H1 (cell line): ENCODE results near the gene BSG. TPM values are rescaled to one million over a fixed set of nuclear protein-coding genes. Genes with fewer than 3 reads are reported as not detected.

Experiments used
- CTCF ChIA-PET: fragments of 300-600 bp; sonication (Branson Sonifier 250); formaldehyde crosslinking; loops from one replicate; lab custom pipeline; 2021; ENCODE audit not compliant: partially characterized antibody; lab: Charles Lee
- POLR2A ChIA-PET: fragments of 300-600 bp; sonication (Branson Sonifier 250); formaldehyde crosslinking; loops from one replicate; lab custom pipeline; 2021; ENCODE audit warnings: inconsistent platforms; ENCODE audit not compliant: partially characterized antibody; lab: Charles Lee
- DNase-seq, 2 experiments: peaks; one replicate each; pipeline versions ENCODE4 v3.0.0 to v3.0.0-alpha.2; 2010 to 2022; ENCODE audit warnings: low spot score in 2 of 2, low read depth in 1 of 2, mixed read lengths in 1 of 2
- FAIRE-seq: peaks from 2 replicates; lab custom pipeline; 2011; peaks lifted over from hg19 to GRCh38; lab: Jason Lieb, UNC
- H2AFZ ChIP-seq: 2 replicates; pipeline ENCODE4 v1.8.1; 2012; ENCODE audit warnings: low read length, inconsistent platforms
- H2AK5ac ChIP-seq: 2 replicates; pipeline ENCODE4 v1.6.1; 2013; ENCODE audit warnings: low read depth, low read length
- H2BK120ac ChIP-seq: replicated peaks from 2 replicates; pipeline ENCODE3; 2013; ENCODE audit warnings: low read depth, low read length, inconsistent platforms
- H2BK12ac ChIP-seq: 2 replicates; pipeline ENCODE4 v1.6.1; 2013; ENCODE audit warnings: low read depth, low read length
- H2BK15ac ChIP-seq: 2 replicates; pipeline ENCODE4 v1.6.1; 2013; ENCODE audit warnings: low read length
- H2BK20ac ChIP-seq: 2 replicates; pipeline ENCODE4 v1.6.1; 2013; ENCODE audit warnings: low read length
- H2BK5ac ChIP-seq: 2 replicates; pipeline ENCODE4 v1.6.1; 2013; ENCODE audit warnings: low read depth, low read length
- H3K14ac ChIP-seq: 2 replicates; pipeline ENCODE4 v1.6.1; 2013; ENCODE audit warnings: inconsistent platforms; ENCODE audit not compliant: insufficient read length
- H3K18ac ChIP-seq: 2 replicates; pipeline ENCODE4 v1.6.1; 2013; ENCODE audit warnings: low read length; ENCODE audit errors: extremely low read depth
- H3K23ac ChIP-seq: 2 replicates; pipeline ENCODE4 v1.6.1; 2013; ENCODE audit warnings: inconsistent platforms; ENCODE audit not compliant: insufficient read length
- H3K23me2 ChIP-seq: 2 replicates; pipeline ENCODE4 v1.6.1; 2013; ENCODE audit warnings: low read depth, low read length
- H3K27ac ChIP-seq: 2 replicates; pipeline ENCODE4 v1.6.1; 2011; ENCODE audit warnings: low read depth, low read length, inconsistent platforms
- H3K27me3 ChIP-seq, 4 experiments: replicated peaks in 1 of 4; 1 replicate in 1 of 4; 2 replicates in 3 of 4; pipeline versions ENCODE4 v1.6.1 to v1.8.1; 2011 to 2013; ENCODE audit warnings: low read length in 3 of 4, mild to moderate bottlenecking in 3 of 4, inconsistent platforms in 2 of 4, mixed read lengths in 2 of 4, moderate library complexity in 1 of 4; ENCODE audit not compliant: control insufficient read depth in 3 of 4, insufficient read depth in 3 of 4; ENCODE audit errors: extremely low read depth in 1 of 4
- H3K36me3 ChIP-seq, 4 experiments: 2 replicates each; pipeline versions ENCODE4 v1.6.1 to v1.8.1; 2011 to 2013; ENCODE audit warnings: mild to moderate bottlenecking in 4 of 4, low read length in 3 of 4, moderate library complexity in 2 of 4, control low read depth in 1 of 4, inconsistent platforms in 1 of 4; ENCODE audit not compliant: insufficient read depth in 4 of 4, control insufficient read depth in 2 of 4
- H3K4ac ChIP-seq: replicated peaks from 2 replicates; pipeline ENCODE3; 2013; ENCODE audit warnings: low read length, low read depth, mixed read lengths, inconsistent platforms; ENCODE audit not compliant: insufficient read length
- H3K4me1 ChIP-seq, 4 experiments: replicated peaks in 1 of 4; 1 replicate in 1 of 4; 2 replicates in 3 of 4; pipeline versions ENCODE4 v1.6.1 to v1.8.1; 2011 to 2013; ENCODE audit warnings: low read length in 3 of 4, inconsistent platforms in 2 of 4, mixed read lengths in 1 of 4; ENCODE audit not compliant: insufficient read depth in 4 of 4, control insufficient read depth in 3 of 4
- H3K4me2 ChIP-seq, 2 experiments: 2 replicates each; pipeline versions ENCODE4 v1.6.1 to v1.8.1; 2011 to 2013; ENCODE audit warnings: low read depth in 2 of 2, low read length in 2 of 2, control low read depth in 1 of 2, inconsistent platforms in 1 of 2, mild to moderate bottlenecking in 1 of 2; ENCODE audit not compliant: insufficient read depth in 1 of 2
- H3K4me3 ChIP-seq, 4 experiments: fragments of 200-600, 300-600 bp in 1 of 4; sonication (generic), shearing (Covaris generic), sonication (Bioruptor Twin) in 1 of 4; 2 replicates each; pipeline versions ENCODE4 v1.5.1 to v1.8.1; 2011 to 2016; ENCODE audit warnings: low read length in 4 of 4, low read depth in 3 of 4, control low read depth in 2 of 4, inconsistent platforms in 2 of 4, mild to moderate bottlenecking in 2 of 4, mixed read lengths in 1 of 4, moderate library complexity in 1 of 4; ENCODE audit not compliant: insufficient read depth in 2 of 4; ENCODE audit errors: extremely low read depth in 1 of 4
- H3K56ac ChIP-seq: replicated peaks from 2 replicates; pipeline ENCODE3; 2013; ENCODE audit warnings: low read depth, mild to moderate bottlenecking, mixed read lengths, low read length, inconsistent platforms; ENCODE audit not compliant: insufficient read length
- H3K79me1 ChIP-seq: 2 replicates; pipeline ENCODE4 v1.6.1; 2013; ENCODE audit warnings: low read depth, low read length, control low read depth
- H3K79me2 ChIP-seq, 2 experiments: 2 replicates each; pipeline versions ENCODE4 v1.6.1 to v1.8.1; 2012 to 2013; ENCODE audit warnings: low read length in 2 of 2, mild to moderate bottlenecking in 2 of 2, inconsistent platforms in 1 of 2; ENCODE audit not compliant: insufficient read depth in 2 of 2, control insufficient read depth in 1 of 2
- H3K9ac ChIP-seq, 4 experiments: replicated peaks in 1 of 4; 1 replicate in 1 of 4; 2 replicates in 3 of 4; pipeline versions ENCODE4 v1.6.1 to v1.8.1; 2011 to 2013; ENCODE audit warnings: low read depth in 3 of 4, low read length in 3 of 4, control low read depth in 2 of 4, mild to moderate bottlenecking in 2 of 4, moderate library complexity in 2 of 4, inconsistent platforms in 1 of 4; ENCODE audit errors: extremely low read depth in 1 of 4
- H3K9me3 ChIP-seq, 2 experiments: 2 replicates each; pipeline versions ENCODE4 v1.6.1 to v1.8.1; 2012 to 2013; ENCODE audit warnings: mild to moderate bottlenecking in 2 of 2, moderate library complexity in 2 of 2, control low read depth in 1 of 2, inconsistent platforms in 1 of 2, low read depth in 1 of 2, low read length in 1 of 2, mixed read lengths in 1 of 2; ENCODE audit not compliant: insufficient read depth in 2 of 2
- H4K20me1 ChIP-seq, 2 experiments: replicated peaks in 1 of 2; 2 replicates each; pipeline versions ENCODE3 to v1.8.1; 2011 to 2013; ENCODE audit warnings: inconsistent platforms in 2 of 2, low read length in 2 of 2, mild to moderate bottlenecking in 1 of 2; ENCODE audit not compliant: insufficient read depth in 2 of 2, control insufficient read depth in 1 of 2
- H4K5ac ChIP-seq: 2 replicates; pipeline ENCODE4 v1.6.1; 2013; ENCODE audit warnings: low read length, low read depth, mixed read lengths, inconsistent platforms; ENCODE audit not compliant: insufficient read length
- H4K8ac ChIP-seq: 2 replicates; pipeline ENCODE4 v1.8.0; 2013; ENCODE audit warnings: mild to moderate bottlenecking, moderate library complexity, low read length, inconsistent platforms; ENCODE audit not compliant: insufficient read depth; ENCODE audit errors: extremely low read depth
- H4K91ac ChIP-seq: replicated peaks from 2 replicates; pipeline ENCODE3; 2013; ENCODE audit warnings: low read length, mixed read lengths, inconsistent platforms; ENCODE audit not compliant: insufficient read length
- E2F6 ChIP-seq: IDR thresholded peaks from 2 replicates; pipeline ENCODE4 v1.6.1; 2012; ENCODE audit warnings: inconsistent platforms
- EP300 ChIP-seq, 2 experiments: IDR thresholded peaks; 1 replicate in 1 of 2; 2 replicates in 1 of 2; pipeline ENCODE4 v1.6.1; 2011 to 2012; ENCODE audit warnings: low read depth in 2 of 2, low read length in 2 of 2, mild to moderate bottlenecking in 2 of 2, borderline replicate concordance in 1 of 2, inconsistent platforms in 1 of 2, moderate library complexity in 1 of 2
- EZH2 ChIP-seq: fragments of 200-600 bp; sonication (generic); IDR thresholded peaks from 2 replicates; pipeline ENCODE4 v1.7.1; 2012; ENCODE audit warnings: low read depth, mild to moderate bottlenecking, moderate library complexity, low read length, inconsistent platforms; ENCODE audit not compliant: severe bottlenecking
- POLR2A ChIP-seq, 2 experiments: IDR thresholded peaks; 1 replicate in 1 of 2; 2 replicates in 1 of 2; pipeline ENCODE4 v1.6.1; 2011; ENCODE audit warnings: low read depth in 2 of 2, low read length in 2 of 2, mild to moderate bottlenecking in 2 of 2; ENCODE audit errors: control extremely low read depth in 1 of 2
- RFX5 ChIP-seq: IDR thresholded peaks from 2 replicates; pipeline ENCODE4 v1.6.1; 2011; ENCODE audit warnings: low read depth, low read length, improper control_type of control experiment, borderline replicate concordance
- SIX5 ChIP-seq: IDR thresholded peaks from 2 replicates; pipeline ENCODE4 v1.6.1; 2011; ENCODE audit warnings: mild to moderate bottlenecking, low read depth, low read length
- TAF1 ChIP-seq: IDR thresholded peaks from 2 replicates; pipeline ENCODE4 v1.6.1; 2011; ENCODE audit warnings: mild to moderate bottlenecking, low read depth, low read length
- YY1 ChIP-seq: IDR thresholded peaks from 2 replicates; pipeline ENCODE4 v1.6.1; 2011; ENCODE audit warnings: low read depth, mild to moderate bottlenecking, low read length
- WGBS, 2 experiments: shearing (Covaris generic) in 1 of 2; methylation state at CpG; one replicate each; pipeline versions ENCODE4 v1.1.6 to v1.1.7; 2013 to 2015; ENCODE audit warnings: low lambda C conversion rate in 2 of 2, mixed read lengths in 2 of 2, inconsistent platforms in 1 of 2, low coverage in 1 of 2, missing lambda C conversion rate in 1 of 2; ENCODE audit not compliant: insufficient replicate concordance in 2 of 2, insufficient coverage in 1 of 2, insufficient read length in 1 of 2; ENCODE audit errors: extremely low coverage in 1 of 2, missing lambda C conversion rate in 1 of 2; 5-methylcytosine and 5-hydroxymethylcytosine counted together
- polyA plus RNA-seq, 7 experiments: library from polyadenylated mRNA; depleted of rRNA in 3 of 7; stranded (reverse) in 5 of 7; unstranded in 2 of 7; fragments of >200 nt in 5 of 7; fragments of 200-250 nt in 2 of 7; gene quantifications; 1 replicate in 5 of 7; 2 replicates in 1 of 7; 4 replicates in 1 of 7; pipeline versions ENCODE4 v1.2.1 to v1.2.3, GENCODE V29; 2011 to 2013; ENCODE audit warnings: missing spikeins in 2 of 7, mixed read lengths in 2 of 7
- total RNA-seq: library from RNA; stranded (reverse); fragmentation: NEBNext Ultra II Directional; extraction: Animal tissue kit (Norgen Biotek cat#: 25700); gene quantifications from 2 replicates; pipeline ENCODE4 v1.2.1, GENCODE V29; 2021

BSG gene
- total and polyA plus RNA-seq, 2 of the 8 experiments (the other 6 are each of a cell fraction or from before 2014, with no cell fraction given) = 726 to 1,055 TPM

- Histone ChIP-seq H3K14ac (peak overlapping the region; percentile 20), H4K20me1 (peaks cover 8 to 15% of the 10 kb centered on the region in 2 experiments), H4K5ac (peak overlapping the region; percentile 75), H3K18ac (peak overlapping the region; percentile 85), H3K9ac (peak overlapping the region; percentile 56 to 90 (median 76)), H3K23me2 (peaks cover 11% of the 10 kb centered on the region; the same call in 1 of the 2 replicates), H2BK12ac (peak overlapping the region; percentile 86), H2BK15ac (peak overlapping the region; percentile 92), H4K8ac (peak overlapping the region; percentile 88), H2AK5ac (peak overlapping the region; percentile 17; the same call in 1 of the 2 replicates), H2BK5ac (peak overlapping the region; percentile 96), H3K4ac (peak overlapping the region; percentile 71), H2BK120ac (peak overlapping the region; percentile 96), H3K23ac (no peak overlapping the region), H4K91ac (peak overlapping the region; percentile 99), H3K9me3 (peaks cover 0 to 5% of the 10 kb centered on the region in 2 experiments; a peak in 1 of 4 replicates), H2AFZ (peak overlapping the region; percentile 10; the same call in 1 of the 2 replicates), H3K79me1 (0 out of 2 replicates have a peak, but pooled peaks cover 2% of the 10 kb centered on the region), H3K4me2 (peak overlapping the region; percentile 86 to 99), H3K27me3 (peaks cover 0 to 3% (median 0%) of the 10 kb centered on the region in 4 experiments; a peak in 1 of 7 replicates), H3K4me1 (peaks cover 0 to 18% (median 10%) of the 10 kb centered on the region in 4 experiments; a peak in 5 of 7 replicates), H3K56ac (peak overlapping the region; percentile 86), H3K27ac (peak overlapping the region; percentile 64; the same call in 1 of the 2 replicates), H3K4me3 (peak overlapping the region; percentile 43 to 96 (median 76)), H3K36me3 (peaks cover 0 to 3% (median 0%) of the 10 kb centered on the region in 4 experiments; a peak in 3 of 8 replicates), H3K79me2 (peaks cover 29 to 36% of the 10 kb centered on the region in 2 experiments; a peak in 3 of 4 replicates), H2BK20ac (peak overlapping the region; percentile 28; the same call in 1 of the 2 replicates)
- CTCF ChIA-PET = no interaction called here
- DNase-seq (peak in 1 of 2 experiments; percentile 77), FAIRE-seq (no peak)
- POLR2A ChIA-PET = interaction anchor here (0.8 to 2.4 kb wide), 27 partner anchors 11 to 157 kb away, joined by 3 to 12 read pairs (median 4); partner anchors contain the start of gene CDC34
- 6% methylated on average over 45 of the region's 45 CpGs; no CpG with 5 or more reads in 1 of the 2 experiments for WGBS, 2 experiments
- peak; percentile 49; the same call in 1 of the 2 replicates for TF ChIP-seq TAF1
- no peak for TF ChIP-seq SIX5
- peak; percentile 77 for TF ChIP-seq E2F6
- TF ChIP-seq YY1 = no peak
- no peak for TF ChIP-seq RFX5
- TF ChIP-seq EZH2 = peak; percentile 32
- TF ChIP-seq EP300 (IDR thresholded peaks at IDR 0.05; ENCODE audit: borderline replicate concordance in 1 of 2, low read depth in 2 of 2, low read length in 2 of 2) = no peak
- peak in 1 of 2 experiments; percentile 67; a peak in 1 of 3 replicates for TF ChIP-seq POLR2A (IDR thresholded peaks at IDR 0.05; ENCODE audit: control extremely low read depth in 1 of 2, low read depth in 2 of 2, low read length in 2 of 2)
Measured at GRCh38 chr19:570937-571565, 1.3 kb upstream of the BSG start.
